Activated CD4-positive, alpha-beta T cell treated with anti-CD3 and anti-CD28 coated beads for 36 hours (primary cell): Measurements from ENCODE around the gene GALNS. TPM values are rescaled to one million over a fixed set of nuclear protein-coding genes. Genes with fewer than 3 reads are reported as not detected.

Experiments
- ATAC-seq: fragments of 200-7000 bp; cut with Tn5 transposase; one replicate; pipeline ENCODE4 v1.10.0; 2021; ENCODE audit warnings: mild to moderate bottlenecking, moderate library complexity
- CTCF ChIA-PET: fragments of 350-600 bp; sonication (Branson Sonifier 250); formaldehyde crosslinking; loops from one replicate; lab custom pipeline; 2021; ENCODE audit warnings: antibody characterized with exemption; lab: Charles Lee
- POLR2A ChIA-PET: fragments of 350-600 bp; sonication (Branson Sonifier 250); formaldehyde crosslinking; loops from one replicate; lab custom pipeline; 2021; ENCODE audit warnings: antibody characterized with exemption, inconsistent platforms; lab: Charles Lee
- DNase-seq: peaks from one replicate; pipeline ENCODE4 v3.0.0-alpha.2; 2020
- H3K27ac Mint-ChIP-seq: one replicate; pipeline ENCODE4 v1.8.0; 2021; ENCODE audit warnings: mixed read lengths
- H3K27me3 Mint-ChIP-seq: one replicate; pipeline ENCODE4 v1.8.0; 2021; ENCODE audit warnings: mixed read lengths
- H3K36me3 Mint-ChIP-seq: one replicate; pipeline ENCODE4 v1.8.0; 2021; ENCODE audit warnings: low read depth, mixed read lengths
- H3K4me1 Mint-ChIP-seq: one replicate; pipeline ENCODE4 v1.8.0; 2021; ENCODE audit warnings: mixed read lengths
- H3K4me3 Mint-ChIP-seq: one replicate; pipeline ENCODE4 v1.8.0; 2021; ENCODE audit warnings: mild to moderate bottlenecking, moderate library complexity, mixed read lengths
- H3K9me3 Mint-ChIP-seq: one replicate; pipeline ENCODE4 v1.8.0; 2021; ENCODE audit warnings: low read depth, mixed read lengths
- intact Hi-C, 2 experiments: fragments of 100-400 bp; cut with DNase I in 1 of 2; cut with micrococcal nuclease in 1 of 2; formaldehyde crosslinking; loops; one replicate each; pipeline versions ENCODE4 v1.14.2 to v1.15.1; 2022 to 2024; cut with DNase I, micrococcal nuclease
- total RNA-seq, 2 experiments: library from RNA; stranded (reverse); gene quantifications; one replicate each; pipeline ENCODE4 v1.2.3, GENCODE V29; 2021

GALNS gene
- total RNA-seq, 2 experiments from 2014 or later = 20.1 TPM

- no peaks in the 10 kb centered on the region for H3K27me3 Mint-ChIP-seq
- DNase-seq = no peak
- no peak for ATAC-seq
- POLR2A ChIA-PET = no interaction called here
- CTCF ChIA-PET = interaction anchor here (0.6 kb wide), 1 partner anchor 749 kb away, joined by 5 read pairs; no protein-coding TSS in a partner anchor
- intact Hi-C loops = no loop called here
- H3K36me3 Mint-ChIP-seq = no peaks in the 10 kb centered on the region
- H3K9me3 Mint-ChIP-seq = no peaks in the 10 kb centered on the region
- H3K4me1 Mint-ChIP-seq = no peaks in the 10 kb centered on the region
- no peak overlapping the region for H3K4me3 Mint-ChIP-seq
- no peak overlapping the region for H3K27ac Mint-ChIP-seq
These were observed 23.7 kb upstream of the GALNS start for GRCh38 chr16:88880226-88881006.

GRCh38 chr16:88879788-88880055 lies 23.0 kb upstream of the GALNS start:
- ATAC-seq (no peak), DNase-seq (no peak)
- intact Hi-C loops = no loop called here
- Mint-ChIP-seq H3K36me3 (no peaks in the 10 kb centered on the region), H3K9me3 (no peaks in the 10 kb centered on the region), H3K4me3 (no peak overlapping the region), H3K4me1 (no peaks in the 10 kb centered on the region), H3K27me3 (no peaks in the 10 kb centered on the region), H3K27ac (no peak overlapping the region)
- ChIA-PET CTCF (interaction anchor here (0.6 kb wide), 1 partner anchor 750 kb away, joined by 5 read pairs; no protein-coding TSS in a partner anchor), POLR2A (no interaction called here)

- CTCF ChIA-PET = no interaction called here
- Mint-ChIP-seq H3K4me1 (no peaks in the 10 kb centered on the region), H3K9me3 (no peaks in the 10 kb centered on the region), H3K27ac (no peak overlapping the region), H3K27me3 (no peaks in the 10 kb centered on the region), H3K36me3 (no peaks in the 10 kb centered on the region), H3K4me3 (no peak overlapping the region)
- ATAC-seq = no peak
- DNase-seq = no peak
- intact Hi-C loops = no loop called here
- POLR2A ChIA-PET = interaction anchor here (0.6 kb wide), 1 partner anchor 288 kb away, joined by 8 read pairs; no protein-coding TSS in a partner anchor
These were observed 22.4 kb upstream of the GALNS start for GRCh38 chr16:88878967-88879787.

- H3K27me3 Mint-ChIP-seq = no peaks in the 10 kb centered on the region
- H3K4me3 Mint-ChIP-seq = no peak overlapping the region
- H3K4me1 Mint-ChIP-seq = no peaks in the 10 kb centered on the region
- ChIA-PET POLR2A (no interaction called here), CTCF (interaction anchor here (0.7 kb wide), 1 partner anchor 29 kb away, joined by 3 read pairs; no protein-coding TSS in a partner anchor)
- no peak overlapping the region for H3K27ac Mint-ChIP-seq
- ATAC-seq (no peak), DNase-seq (no peak)
- H3K9me3 Mint-ChIP-seq = no peaks in the 10 kb centered on the region
- H3K36me3 Mint-ChIP-seq = no peaks in the 10 kb centered on the region
- intact Hi-C loops = no loop called here
These were observed 21.6 kb upstream of the GALNS start for GRCh38 chr16:88878356-88878755.

GRCh38 chr16:88877564-88878289 lies 21.0 kb upstream of the GALNS start:
- no peaks in the 10 kb centered on the region for H3K9me3 Mint-ChIP-seq
- H3K4me1 Mint-ChIP-seq = no peaks in the 10 kb centered on the region
- intact Hi-C loops = no loop called here

GRCh38 chr16:88876942-88877526 lies 20.3 kb upstream of the GALNS start:
- ChIA-PET CTCF (interaction anchor here (0.6 kb wide), 1 partner anchor 332 kb away, joined by 3 read pairs; no protein-coding TSS in a partner anchor), POLR2A (no interaction called here)
- intact Hi-C loops = no loop called here
- no peak overlapping the region for H3K27ac Mint-ChIP-seq
- H3K27me3 Mint-ChIP-seq = no peaks in the 10 kb centered on the region
- H3K4me1 Mint-ChIP-seq = no peaks in the 10 kb centered on the region
- H3K36me3 Mint-ChIP-seq = no peaks in the 10 kb centered on the region
- ATAC-seq (no peak), DNase-seq (no peak)
- H3K4me3 Mint-ChIP-seq = no peak overlapping the region
- H3K9me3 Mint-ChIP-seq = no peaks in the 10 kb centered on the region

More at GRCh38 chr16:88877564-88878289, 21.0 kb upstream of the GALNS start:
- DNase-seq = no peak
- CTCF ChIA-PET = interaction anchor here (0.6 to 0.7 kb wide), 2 partner anchors 29 to 332 kb away, joined by 3 read pairs; no protein-coding TSS in a partner anchor
- H3K4me3 Mint-ChIP-seq = no peak overlapping the region
- POLR2A ChIA-PET = no interaction called here
- no peak for ATAC-seq
- no peak overlapping the region for H3K27ac Mint-ChIP-seq
- no peaks in the 10 kb centered on the region for H3K36me3 Mint-ChIP-seq
- H3K27me3 Mint-ChIP-seq = no peaks in the 10 kb centered on the region

- intact Hi-C loops = no loop called here
- H3K36me3 Mint-ChIP-seq = no peaks in the 10 kb centered on the region
- H3K27me3 Mint-ChIP-seq = peaks cover 5% of the 10 kb centered on the region
- CTCF ChIA-PET = no interaction called here
- no peak for DNase-seq
- no peak overlapping the region for H3K4me3 Mint-ChIP-seq
- H3K9me3 Mint-ChIP-seq = no peaks in the 10 kb centered on the region
- H3K27ac Mint-ChIP-seq = no peak overlapping the region
- POLR2A ChIA-PET = no interaction called here
- H3K4me1 Mint-ChIP-seq = peaks cover 2% of the 10 kb centered on the region
- no peak for ATAC-seq
These were observed 19.0 kb upstream of the GALNS start for GRCh38 chr16:88875703-88876234.

- H3K4me3 Mint-ChIP-seq = no peak overlapping the region
- no peak overlapping the region for H3K27ac Mint-ChIP-seq
- H3K36me3 Mint-ChIP-seq = no peaks in the 10 kb centered on the region
- no peak for ATAC-seq
- peaks cover 9% of the 10 kb centered on the region for H3K27me3 Mint-ChIP-seq
- H3K4me1 Mint-ChIP-seq = peaks cover 2% of the 10 kb centered on the region
- POLR2A ChIA-PET = no interaction called here
- H3K9me3 Mint-ChIP-seq = no peaks in the 10 kb centered on the region
- intact Hi-C loops = no loop called here
- DNase-seq = no peak
- CTCF ChIA-PET = no interaction called here
These were observed 18.3 kb upstream of the GALNS start for GRCh38 chr16:88874938-88875599.

- Mint-ChIP-seq H3K27ac (no peak overlapping the region), H3K4me1 (peaks cover 2% of the 10 kb centered on the region)
- CTCF ChIA-PET = interaction anchor here (1.4 kb wide), 1 partner anchor 15 kb away, joined by 3 read pairs; no protein-coding TSS in a partner anchor
These were observed 16.0 kb upstream of the GALNS start for GRCh38 chr16:88872650-88873331.

GRCh38 chr16:88871730-88872416 lies 15.1 kb upstream of the GALNS start:
- H3K4me3 Mint-ChIP-seq = no peak overlapping the region
- POLR2A ChIA-PET = no interaction called here
- H3K27me3 Mint-ChIP-seq = peaks cover 9% of the 10 kb centered on the region
- no peak overlapping the region for H3K27ac Mint-ChIP-seq
- intact Hi-C loops = no loop called here
- no peak for DNase-seq
- H3K4me1 Mint-ChIP-seq = peaks cover 2% of the 10 kb centered on the region
- no peaks in the 10 kb centered on the region for H3K36me3 Mint-ChIP-seq
- no peak for ATAC-seq
- CTCF ChIA-PET = no interaction called here
- no peaks in the 10 kb centered on the region for H3K9me3 Mint-ChIP-seq

More at GRCh38 chr16:88872650-88873331, 16.0 kb upstream of the GALNS start:
- intact Hi-C loops = no loop called here
- Mint-ChIP-seq H3K4me3 (no peak overlapping the region), H3K27me3 (peaks cover 9% of the 10 kb centered on the region), H3K9me3 (no peaks in the 10 kb centered on the region), H3K36me3 (no peaks in the 10 kb centered on the region)
- DNase-seq (no peak), ATAC-seq (no peak)
- POLR2A ChIA-PET = no interaction called here
